Activated CD4-positive, alpha-beta T cell treated with anti-CD3 and anti-CD28 coated beads for 36 hours (primary cell): ENCODE data around the gene PRSS48. TPM values are rescaled to one million over a fixed set of nuclear protein-coding genes. Genes with fewer than 3 reads are reported as not detected.
"Not testable (repeated sequence)": the region's sequence is repeated elsewhere in the genome, so short reads cannot be mapped to it uniquely, and the experiment has no call there.

Experiments
- ATAC-seq: fragments of 200-7000 bp; cut with Tn5 transposase; one replicate; pipeline ENCODE4 v1.10.0; 2021; ENCODE audit warnings: mild to moderate bottlenecking, moderate library complexity
- CTCF ChIA-PET: fragments of 350-600 bp; sonication (Branson Sonifier 250); formaldehyde crosslinking; loops from one replicate; lab custom pipeline; 2021; ENCODE audit warnings: antibody characterized with exemption; lab: Charles Lee
- POLR2A ChIA-PET: fragments of 350-600 bp; sonication (Branson Sonifier 250); formaldehyde crosslinking; loops from one replicate; lab custom pipeline; 2021; ENCODE audit warnings: antibody characterized with exemption, inconsistent platforms; lab: Charles Lee
- DNase-seq: peaks from one replicate; pipeline ENCODE4 v3.0.0-alpha.2; 2020
- H3K27ac Mint-ChIP-seq: one replicate; pipeline ENCODE4 v1.8.0; 2021; ENCODE audit warnings: mixed read lengths
- H3K27me3 Mint-ChIP-seq: one replicate; pipeline ENCODE4 v1.8.0; 2021; ENCODE audit warnings: mixed read lengths
- H3K36me3 Mint-ChIP-seq: one replicate; pipeline ENCODE4 v1.8.0; 2021; ENCODE audit warnings: low read depth, mixed read lengths
- H3K4me1 Mint-ChIP-seq: one replicate; pipeline ENCODE4 v1.8.0; 2021; ENCODE audit warnings: mixed read lengths
- H3K4me3 Mint-ChIP-seq: one replicate; pipeline ENCODE4 v1.8.0; 2021; ENCODE audit warnings: mild to moderate bottlenecking, moderate library complexity, mixed read lengths
- H3K9me3 Mint-ChIP-seq: one replicate; pipeline ENCODE4 v1.8.0; 2021; ENCODE audit warnings: low read depth, mixed read lengths
- intact Hi-C, 2 experiments: fragments of 100-400 bp; cut with DNase I in 1 of 2; cut with micrococcal nuclease in 1 of 2; formaldehyde crosslinking; loops; one replicate each; pipeline versions ENCODE4 v1.14.2 to v1.15.1; 2022 to 2024; cut with DNase I, micrococcal nuclease
- total RNA-seq, 2 experiments: library from RNA; stranded (reverse); gene quantifications; one replicate each; pipeline ENCODE4 v1.2.3, GENCODE V29; 2021

PRSS48 gene
- total RNA-seq, 2 experiments from 2014 or later, result not detected

GRCh38 chr4:151263455-151263854 lies 13.5 kb upstream of the PRSS48 start:
- intact Hi-C loops, result no loop called here
- Mint-ChIP-seq H3K27me3 (peaks cover 5% of the 10 kb centered on the region), H3K9me3 (no peaks in the 10 kb centered on the region), H3K36me3 (no peaks in the 10 kb centered on the region), H3K4me3 (no peak overlapping the region), H3K4me1 (no peaks in the 10 kb centered on the region), H3K27ac (no peak overlapping the region)
- CTCF ChIA-PET, result interaction anchor here (0.6 to 0.8 kb wide), 2 partner anchors 40 to 967 kb away, joined by 3 read pairs; no protein-coding TSS in a partner anchor
- POLR2A ChIA-PET, result no interaction called here
- DNase-seq (no peak), ATAC-seq (no peak)

GRCh38 chr4:151266497-151266896 lies 10.5 kb upstream of the PRSS48 start:
- CTCF ChIA-PET, result interaction anchor here (1.3 kb wide), 1 partner anchor 10 kb away, joined by 6 read pairs; no protein-coding TSS in a partner anchor
- Mint-ChIP-seq H3K27me3 (no peaks in the 10 kb centered on the region), H3K4me3 (no peak overlapping the region), H3K9me3 (no peaks in the 10 kb centered on the region), H3K27ac (no peak overlapping the region), H3K4me1 (no peaks in the 10 kb centered on the region), H3K36me3 (no peaks in the 10 kb centered on the region)
- ATAC-seq (no peak), DNase-seq (no peak)
- POLR2A ChIA-PET, result no interaction called here
- intact Hi-C loops, result no loop called here

- Mint-ChIP-seq H3K4me3 (no peak overlapping the region), H3K36me3 (no peaks in the 10 kb centered on the region), H3K27me3 (no peaks in the 10 kb centered on the region), H3K4me1 (no peaks in the 10 kb centered on the region), H3K9me3 (no peaks in the 10 kb centered on the region), H3K27ac (no peak overlapping the region)
- intact Hi-C loops, result no loop called here
- no peak for ATAC-seq
- POLR2A ChIA-PET, result no interaction called here
- DNase-seq, result no peak
- CTCF ChIA-PET, result interaction anchor here (1.3 kb wide), 1 partner anchor 9 kb away, joined by 6 read pairs; no protein-coding TSS in a partner anchor
Observed at GRCh38 chr4:151267104-151267503, 9.9 kb upstream of the PRSS48 start.

GRCh38 chr4:151267822-151268535 lies 9.0 kb upstream of the PRSS48 start:
- Mint-ChIP-seq H3K27ac (no peak overlapping the region), H3K36me3 (no peaks in the 10 kb centered on the region), H3K4me1 (no peaks in the 10 kb centered on the region), H3K4me3 (no peak overlapping the region), H3K9me3 (no peaks in the 10 kb centered on the region), H3K27me3 (no peaks in the 10 kb centered on the region)
- POLR2A ChIA-PET, result no interaction called here
- no peak for ATAC-seq
- CTCF ChIA-PET, result no interaction called here
- DNase-seq, result no peak
- intact Hi-C loops, result no loop called here

GRCh38 chr4:151268905-151269304 lies 8.1 kb upstream of the PRSS48 start:
- POLR2A ChIA-PET, intact Hi-C loops, H3K4me1 Mint-ChIP-seq, H3K36me3 Mint-ChIP-seq, CTCF ChIA-PET, H3K27ac Mint-ChIP-seq, DNase-seq, H3K9me3 Mint-ChIP-seq, H3K27me3 Mint-ChIP-seq, H3K4me3 Mint-ChIP-seq, ATAC-seq: not testable (repeated sequence)

GRCh38 chr4:151284534-151285245 lies 7.7 kb downstream of the PRSS48 start:
- ATAC-seq (no peak), DNase-seq (no peak)
- H3K4me1 Mint-ChIP-seq, result no peaks in the 10 kb centered on the region
- ChIA-PET CTCF (interaction anchor here (1.0 to 1.7 kb wide), 2 partner anchors 9 to 14 kb away, joined by 3 to 7 read pairs; no protein-coding TSS in a partner anchor), POLR2A (no interaction called here)
- H3K9me3 Mint-ChIP-seq, result no peaks in the 10 kb centered on the region
- no peak overlapping the region for H3K27ac Mint-ChIP-seq
- no peaks in the 10 kb centered on the region for H3K36me3 Mint-ChIP-seq
- intact Hi-C loops, result no loop called here
- H3K4me3 Mint-ChIP-seq, result no peak overlapping the region
- H3K27me3 Mint-ChIP-seq, result peaks cover 9% of the 10 kb centered on the region

GRCh38 chr4:151287409-151287808 lies 10.4 kb downstream of the PRSS48 start:
- no peaks in the 10 kb centered on the region for H3K9me3 Mint-ChIP-seq
- intact Hi-C loops, result no loop called here
- ChIA-PET CTCF (no interaction called here), POLR2A (no interaction called here)
- H3K36me3 Mint-ChIP-seq, result no peaks in the 10 kb centered on the region
- DNase-seq (no peak), ATAC-seq (no peak)
- H3K27me3 Mint-ChIP-seq, result peaks cover 7% of the 10 kb centered on the region
- H3K27ac Mint-ChIP-seq, result no peak overlapping the region
- H3K4me3 Mint-ChIP-seq, result no peak overlapping the region
- H3K4me1 Mint-ChIP-seq, result no peaks in the 10 kb centered on the region

- ATAC-seq (no peak), DNase-seq (no peak)
- H3K36me3 Mint-ChIP-seq, result no peaks in the 10 kb centered on the region
- H3K9me3 Mint-ChIP-seq, result no peaks in the 10 kb centered on the region
- POLR2A ChIA-PET, result no interaction called here
- no peaks in the 10 kb centered on the region for H3K27me3 Mint-ChIP-seq
- intact Hi-C loops, result no loop called here
- no peak overlapping the region for H3K27ac Mint-ChIP-seq
- H3K4me1 Mint-ChIP-seq, result no peaks in the 10 kb centered on the region
- CTCF ChIA-PET, result interaction anchor here (1.0 to 2.0 kb wide), 2 partner anchors 15 to 16 kb away, joined by 3 to 5 read pairs; no protein-coding TSS in a partner anchor
- H3K4me3 Mint-ChIP-seq, result no peak overlapping the region
Observed at GRCh38 chr4:151291485-151291884, 14.5 kb downstream of the PRSS48 start.

- H3K4me3 Mint-ChIP-seq, result no peak overlapping the region
- H3K36me3 Mint-ChIP-seq, result no peaks in the 10 kb centered on the region
- no peak for DNase-seq
- ChIA-PET POLR2A (no interaction called here), CTCF (interaction anchor here (1.0 to 2.0 kb wide), 2 partner anchors 16 to 17 kb away, joined by 3 to 5 read pairs; no protein-coding TSS in a partner anchor)
- no peaks in the 10 kb centered on the region for H3K27me3 Mint-ChIP-seq
- intact Hi-C loops, result no loop called here
- no peak for ATAC-seq
- H3K27ac Mint-ChIP-seq, result no peak overlapping the region
- no peaks in the 10 kb centered on the region for H3K4me1 Mint-ChIP-seq
- H3K9me3 Mint-ChIP-seq, result no peaks in the 10 kb centered on the region
Observed at GRCh38 chr4:151292038-151292437, 15.1 kb downstream of the PRSS48 start.

GRCh38 chr4:151294833-151295496 lies 18.0 kb downstream of the PRSS48 start:
- DNase-seq, result no peak
- Mint-ChIP-seq H3K27me3 (peaks cover 2% of the 10 kb centered on the region), H3K4me1 (no peaks in the 10 kb centered on the region), H3K27ac (no peak overlapping the region), H3K36me3 (no peaks in the 10 kb centered on the region), H3K9me3 (no peaks in the 10 kb centered on the region), H3K4me3 (no peak overlapping the region)
- ChIA-PET CTCF (no interaction called here), POLR2A (no interaction called here)
- no peak for ATAC-seq
- intact Hi-C loops, result no loop called here

GRCh38 chr4:151296227-151296626 lies 19.3 kb downstream of the PRSS48 start:
- Mint-ChIP-seq H3K27ac (no peak overlapping the region), H3K4me3 (no peak overlapping the region), H3K36me3 (no peaks in the 10 kb centered on the region), H3K9me3 (no peaks in the 10 kb centered on the region), H3K27me3 (peaks cover 2% of the 10 kb centered on the region), H3K4me1 (no peaks in the 10 kb centered on the region)
- ATAC-seq (no peak), DNase-seq (no peak)
- POLR2A ChIA-PET, result no interaction called here
- intact Hi-C loops, result no loop called here
- CTCF ChIA-PET, result no interaction called here
